K562 (cell line): ENCODE results near the gene GP2.

ENCODE experiments used
- ELF4 ChIP-seq: fragments of 450-650 bp; formaldehyde crosslinking; IDR thresholded peaks from 2 replicates; pipeline ENCODE4 v1.4.0; 2022; ENCODE audit warnings: missing genetic modification characterization
- FOXP1 ChIP-seq: sonication (generic); formaldehyde crosslinking; IDR thresholded peaks from 2 replicates; pipeline ENCODE4 v1.8.0; 2022; ENCODE audit warnings: mild to moderate bottlenecking, missing genetic modification reagents
- KLF16 ChIP-seq: IDR thresholded peaks from 2 replicates; pipeline ENCODE4 v1.6.1; 2016; ENCODE audit warnings: antibody characterized with exemption
- RAD51 ChIP-seq: fragments of 450-650 bp; IDR thresholded peaks from 2 replicates; pipeline ENCODE4 v1.7.1; 2016; ENCODE audit warnings: low read depth, mild to moderate bottlenecking, borderline replicate concordance
- TAF1 ChIP-seq: IDR thresholded peaks from 2 replicates; pipeline ENCODE4 v1.6.1; 2011; ENCODE audit warnings: mild to moderate bottlenecking, low read length, moderate library complexity; ENCODE audit not compliant: insufficient read depth, control insufficient read depth, severe bottlenecking; ENCODE audit errors: extremely low read depth
- YY1 ChIP-seq, 3 experiments: IDR thresholded peaks; 2 replicates each; pipeline ENCODE4 v1.6.1; 2011; ENCODE audit warnings: low read length in 2 of 3, mild to moderate bottlenecking in 2 of 3, moderate library complexity in 2 of 3, borderline replicate concordance in 1 of 3, control low read depth in 1 of 3, low read depth in 1 of 3; ENCODE audit not compliant: insufficient read depth in 3 of 3, insufficient replicate concordance in 2 of 3, control insufficient read depth in 1 of 3, insufficient read length in 1 of 3; ENCODE audit errors: extremely low read depth in 1 of 3
- TF ChIP-seq, protein P1 (sequence below), 3 experiments: IDR thresholded peaks in 2 of 3; conservative IDR thresholded peaks in 1 of 3; 2 replicates each; pipeline ENCODE4 v1.5.1; 2011 to 2012; ENCODE audit warnings: low read length in 3 of 3, mild to moderate bottlenecking in 3 of 3, control low read depth in 2 of 3, improper control_type of control experiment in 1 of 3, inconsistent platforms in 1 of 3, low read depth in 1 of 3, mixed read lengths in 1 of 3, moderate library complexity in 1 of 3; ENCODE audit not compliant: insufficient read depth in 2 of 3
- TF ChIP-seq, protein P2 (sequence below): fragments of 250-450 bp; sonication (Bioruptor Pico); IDR thresholded peaks from 2 replicates; pipeline ENCODE4 v1.5.0; 2020; ENCODE audit warnings: mild to moderate bottlenecking, borderline replicate concordance
- TF ChIP-seq, protein P3 (sequence below): fragments of 450-650 bp; IDR thresholded peaks from 2 replicates; pipeline ENCODE4 v1.6.1; 2018; ENCODE audit not compliant: partially characterized antibody

DNA sequence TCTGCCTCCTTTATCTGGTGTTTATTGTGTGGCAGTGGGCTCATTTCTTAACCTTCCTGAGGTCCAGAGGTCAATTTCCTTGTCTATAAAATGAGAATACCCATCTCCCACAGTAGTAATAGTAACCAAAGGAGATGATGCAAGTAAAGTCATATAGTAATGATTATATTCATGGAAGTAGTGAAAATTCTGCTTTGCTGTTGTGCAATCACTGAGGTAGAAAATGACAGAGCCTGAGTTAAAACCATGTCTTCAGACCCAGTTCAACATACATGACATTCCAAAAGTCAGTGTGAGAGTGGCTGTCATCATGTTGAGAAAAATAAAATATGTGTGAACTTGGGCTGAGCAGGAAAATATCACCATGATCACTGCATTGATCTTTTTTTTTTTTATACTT, 26.1 kb upstream of the GP2 start:
- TF ChIP-seq, protein P1, sequence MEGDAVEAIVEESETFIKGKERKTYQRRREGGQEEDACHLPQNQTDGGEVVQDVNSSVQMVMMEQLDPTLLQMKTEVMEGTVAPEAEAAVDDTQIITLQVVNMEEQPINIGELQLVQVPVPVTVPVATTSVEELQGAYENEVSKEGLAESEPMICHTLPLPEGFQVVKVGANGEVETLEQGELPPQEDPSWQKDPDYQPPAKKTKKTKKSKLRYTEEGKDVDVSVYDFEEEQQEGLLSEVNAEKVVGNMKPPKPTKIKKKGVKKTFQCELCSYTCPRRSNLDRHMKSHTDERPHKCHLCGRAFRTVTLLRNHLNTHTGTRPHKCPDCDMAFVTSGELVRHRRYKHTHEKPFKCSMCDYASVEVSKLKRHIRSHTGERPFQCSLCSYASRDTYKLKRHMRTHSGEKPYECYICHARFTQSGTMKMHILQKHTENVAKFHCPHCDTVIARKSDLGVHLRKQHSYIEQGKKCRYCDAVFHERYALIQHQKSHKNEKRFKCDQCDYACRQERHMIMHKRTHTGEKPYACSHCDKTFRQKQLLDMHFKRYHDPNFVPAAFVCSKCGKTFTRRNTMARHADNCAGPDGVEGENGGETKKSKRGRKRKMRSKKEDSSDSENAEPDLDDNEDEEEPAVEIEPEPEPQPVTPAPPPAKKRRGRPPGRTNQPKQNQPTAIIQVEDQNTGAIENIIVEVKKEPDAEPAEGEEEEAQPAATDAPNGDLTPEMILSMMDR (IDR thresholded peaks at IDR 0.05 in 2 of 3, conservative IDR thresholded peaks at IDR 0.05 in 1 of 3; ENCODE audit: insufficient read depth in 2 of 3, low read depth in 1 of 3, low read length in 3 of 3) = no peak
- TF ChIP-seq, protein P2, sequence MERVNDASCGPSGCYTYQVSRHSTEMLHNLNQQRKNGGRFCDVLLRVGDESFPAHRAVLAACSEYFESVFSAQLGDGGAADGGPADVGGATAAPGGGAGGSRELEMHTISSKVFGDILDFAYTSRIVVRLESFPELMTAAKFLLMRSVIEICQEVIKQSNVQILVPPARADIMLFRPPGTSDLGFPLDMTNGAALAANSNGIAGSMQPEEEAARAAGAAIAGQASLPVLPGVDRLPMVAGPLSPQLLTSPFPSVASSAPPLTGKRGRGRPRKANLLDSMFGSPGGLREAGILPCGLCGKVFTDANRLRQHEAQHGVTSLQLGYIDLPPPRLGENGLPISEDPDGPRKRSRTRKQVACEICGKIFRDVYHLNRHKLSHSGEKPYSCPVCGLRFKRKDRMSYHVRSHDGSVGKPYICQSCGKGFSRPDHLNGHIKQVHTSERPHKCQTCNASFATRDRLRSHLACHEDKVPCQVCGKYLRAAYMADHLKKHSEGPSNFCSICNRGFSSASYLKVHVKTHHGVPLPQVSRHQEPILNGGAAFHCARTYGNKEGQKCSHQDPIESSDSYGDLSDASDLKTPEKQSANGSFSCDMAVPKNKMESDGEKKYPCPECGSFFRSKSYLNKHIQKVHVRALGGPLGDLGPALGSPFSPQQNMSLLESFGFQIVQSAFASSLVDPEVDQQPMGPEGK (CRISPR knock-in tag) = no peak
- TF ChIP-seq TAF1 (no peak), RAD51 (no peak), ELF4 (CRISPR knock-in tag) (no peak), KLF16 (no peak), FOXP1 (CRISPR knock-in tag) (no peak), YY1 (IDR thresholded peaks at IDR 0.05; ENCODE audit: borderline replicate concordance in 1 of 3, control insufficient read depth in 1 of 3, extremely low read depth in 1 of 3, insufficient read depth in 3 of 3, insufficient read length in 1 of 3, insufficient replicate concordance in 2 of 3, low read depth in 1 of 3, low read length in 2 of 3) (no peak)
- TF ChIP-seq, protein P3, sequence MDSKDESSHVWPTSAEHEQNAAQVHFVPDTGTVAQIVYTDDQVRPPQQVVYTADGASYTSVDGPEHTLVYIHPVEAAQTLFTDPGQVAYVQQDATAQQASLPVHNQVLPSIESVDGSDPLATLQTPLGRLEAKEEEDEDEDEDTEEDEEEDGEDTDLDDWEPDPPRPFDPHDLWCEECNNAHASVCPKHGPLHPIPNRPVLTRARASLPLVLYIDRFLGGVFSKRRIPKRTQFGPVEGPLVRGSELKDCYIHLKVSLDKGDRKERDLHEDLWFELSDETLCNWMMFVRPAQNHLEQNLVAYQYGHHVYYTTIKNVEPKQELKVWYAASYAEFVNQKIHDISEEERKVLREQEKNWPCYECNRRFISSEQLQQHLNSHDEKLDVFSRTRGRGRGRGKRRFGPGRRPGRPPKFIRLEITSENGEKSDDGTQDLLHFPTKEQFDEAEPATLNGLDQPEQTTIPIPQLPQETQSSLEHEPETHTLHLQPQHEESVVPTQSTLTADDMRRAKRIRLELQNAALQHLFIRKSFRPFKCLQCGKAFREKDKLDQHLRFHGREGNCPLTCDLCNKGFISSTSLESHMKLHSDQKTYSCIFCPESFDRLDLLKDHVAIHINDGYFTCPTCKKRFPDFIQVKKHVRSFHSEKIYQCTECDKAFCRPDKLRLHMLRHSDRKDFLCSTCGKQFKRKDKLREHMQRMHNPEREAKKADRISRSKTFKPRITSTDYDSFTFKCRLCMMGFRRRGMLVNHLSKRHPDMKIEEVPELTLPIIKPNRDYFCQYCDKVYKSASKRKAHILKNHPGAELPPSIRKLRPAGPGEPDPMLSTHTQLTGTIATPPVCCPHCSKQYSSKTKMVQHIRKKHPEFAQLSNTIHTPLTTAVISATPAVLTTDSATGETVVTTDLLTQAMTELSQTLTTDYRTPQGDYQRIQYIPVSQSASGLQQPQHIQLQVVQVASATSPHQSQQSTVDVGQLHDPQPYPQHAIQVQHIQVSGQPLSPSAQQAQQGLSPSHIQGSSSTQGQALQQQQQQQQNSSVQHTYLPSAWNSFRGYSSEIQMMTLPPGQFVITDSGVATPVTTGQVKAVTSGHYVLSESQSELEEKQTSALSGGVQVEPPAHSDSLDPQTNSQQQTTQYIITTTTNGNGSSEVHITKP = no peak
